Kasumi-1 (cell line): ENCODE data around the gene WNT2B.

ENCODE experiments used
- DNase-seq, 2 experiments: peaks; one replicate each; lab custom pipeline; 2025; lab: John Stamatoyannopoulos, UW

Gene WNT2B

DNA sequence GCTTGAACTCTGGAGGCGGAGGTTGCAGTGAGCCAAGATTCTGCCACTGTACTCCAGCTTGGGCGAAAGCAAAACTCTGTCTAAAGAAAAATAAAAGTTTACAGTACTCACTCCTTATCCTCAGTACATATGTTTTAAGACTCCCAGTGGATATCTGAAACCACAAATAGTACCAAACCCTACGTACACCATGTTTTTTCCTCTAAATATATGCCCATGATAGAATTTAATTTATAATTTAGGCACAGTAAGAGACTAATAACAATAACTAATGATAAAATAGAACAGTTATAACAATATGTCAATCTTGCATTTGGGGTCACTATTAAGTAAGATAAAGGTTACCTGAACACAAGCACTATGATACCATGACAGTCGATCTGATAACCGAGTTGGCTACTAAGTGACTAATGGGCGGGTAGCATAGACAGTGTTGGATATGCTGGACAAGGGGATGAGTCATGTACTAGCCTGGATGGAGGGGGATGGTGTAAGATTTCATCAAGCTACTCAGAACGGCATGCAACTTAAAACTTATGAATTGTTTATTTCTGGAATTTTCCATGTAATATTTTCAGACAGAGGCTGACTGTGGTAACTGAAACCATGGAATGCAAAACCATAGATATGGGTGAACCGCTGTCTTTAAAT, 66.5 kb downstream of the WNT2B start:
- DNase-seq: no peak

DNA sequence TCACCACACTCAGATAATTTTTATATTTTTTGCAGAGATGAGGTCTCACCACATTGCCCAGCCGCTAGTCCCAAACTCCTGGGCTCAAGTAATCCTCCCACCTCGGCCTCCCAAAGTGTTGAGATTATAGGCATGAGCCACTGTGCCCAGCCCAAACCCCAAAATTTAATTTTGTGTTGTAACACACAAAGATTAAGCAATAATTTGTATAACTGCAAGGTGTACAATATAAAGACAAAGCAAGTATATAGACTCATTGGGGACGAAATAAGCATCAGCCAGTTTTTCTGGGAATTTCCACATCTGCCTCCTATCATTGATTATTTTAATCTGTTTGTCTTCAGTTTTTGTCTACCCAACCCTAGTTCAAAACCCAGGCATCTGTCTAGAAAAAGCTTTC, 67.5 kb downstream of the WNT2B start:
- no peak for DNase-seq
